Fibroblast of pulmonary artery (primary cell): ENCODE data around the gene LRRC8B.
"Not testable (repeated sequence)": the region's sequence is repeated elsewhere in the genome, so short reads cannot be mapped to it uniquely, and the experiment has no call there.

ENCODE experiments used
- DNase-seq: peaks from one replicate; pipeline ENCODE4 v3.0.0-alpha.2; 2010; ENCODE audit warnings: low read depth
- H3K4me3 ChIP-seq: replicated peaks from 2 replicates; pipeline ENCODE4 v1.5.1; 2011; ENCODE audit warnings: low read depth, mild to moderate bottlenecking, control low read depth, low read length, moderate library complexity
- CTCF ChIP-seq: IDR thresholded peaks from 2 replicates; pipeline ENCODE4 v1.5.1; 2011; ENCODE audit warnings: mild to moderate bottlenecking, control low read depth, low read length, inconsistent platforms; ENCODE audit errors: missing control alignments

LRRC8B gene

GRCh38 chr1:89512996-89513720 is 11.5 kb upstream of the LRRC8B start:
- no peak for DNase-seq
- H3K4me3 ChIP-seq = no peak overlapping the region
- TF ChIP-seq CTCF = no peak

DNA sequence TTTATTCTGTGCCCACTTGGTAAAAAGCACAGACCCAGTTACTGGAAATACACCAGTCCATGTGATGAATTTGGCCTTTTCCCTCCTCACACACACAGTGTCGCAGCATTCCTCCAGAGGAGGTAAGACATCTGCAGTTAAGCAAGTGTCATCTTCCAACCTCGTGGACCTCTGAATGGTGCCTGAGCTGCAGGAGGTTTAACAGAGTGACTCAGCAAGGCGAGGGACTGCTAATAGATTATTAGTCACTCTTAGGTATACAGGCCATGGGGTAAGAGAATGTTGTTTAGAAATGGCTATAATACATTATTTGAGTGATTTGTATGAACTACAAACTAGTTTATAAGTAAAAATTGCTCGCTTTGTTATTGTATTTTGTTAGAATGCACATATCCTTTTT is 8.6 kb upstream of the LRRC8B start:
- no peak for TF ChIP-seq CTCF
- DNase-seq = peak; percentile 51
- H3K4me3 ChIP-seq = no peak overlapping the region

GRCh38 chr1:89518221-89518631 is 6.4 kb upstream of the LRRC8B start:
- DNase-seq = peak; percentile 53
- TF ChIP-seq CTCF = no peak
- no peak overlapping the region for H3K4me3 ChIP-seq

DNA sequence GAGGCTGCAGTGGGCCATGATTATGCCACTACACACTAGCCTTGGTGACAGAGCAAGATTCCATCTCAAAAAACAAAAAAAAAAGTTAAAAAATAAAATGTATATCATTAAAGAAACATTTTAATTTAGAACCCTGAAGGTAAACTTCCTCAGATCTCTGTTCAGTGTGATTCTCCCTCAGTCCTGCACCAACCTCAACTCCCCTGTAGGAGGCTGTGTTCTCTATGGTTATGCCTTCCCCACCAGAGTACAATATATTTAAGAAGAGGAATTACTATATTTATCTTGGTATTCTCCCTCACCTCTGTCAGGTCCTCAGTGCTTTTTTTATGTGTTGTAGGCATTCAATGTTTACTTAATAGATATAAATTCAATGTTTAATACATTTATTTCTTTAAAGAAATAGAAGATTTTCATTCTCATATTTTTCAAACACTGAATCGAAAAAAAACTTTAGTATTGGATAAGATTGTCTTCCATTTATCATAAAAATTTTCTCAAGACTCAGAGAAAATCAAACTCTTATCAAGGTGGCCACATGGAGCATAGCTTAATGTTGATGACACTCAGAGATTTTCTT is 4.8 kb upstream of the LRRC8B start:
- peak; percentile 86 for TF ChIP-seq CTCF
- peak; percentile 69 for DNase-seq

GRCh38 chr1:89521977-89522376 is 2.7 kb upstream of the LRRC8B start:
- DNase-seq, H3K4me3 ChIP-seq: not testable (repeated sequence)

More for the DNA sequence above, 4.8 kb upstream of the LRRC8B start:
- H3K4me3 ChIP-seq = no peak overlapping the region

DNA sequence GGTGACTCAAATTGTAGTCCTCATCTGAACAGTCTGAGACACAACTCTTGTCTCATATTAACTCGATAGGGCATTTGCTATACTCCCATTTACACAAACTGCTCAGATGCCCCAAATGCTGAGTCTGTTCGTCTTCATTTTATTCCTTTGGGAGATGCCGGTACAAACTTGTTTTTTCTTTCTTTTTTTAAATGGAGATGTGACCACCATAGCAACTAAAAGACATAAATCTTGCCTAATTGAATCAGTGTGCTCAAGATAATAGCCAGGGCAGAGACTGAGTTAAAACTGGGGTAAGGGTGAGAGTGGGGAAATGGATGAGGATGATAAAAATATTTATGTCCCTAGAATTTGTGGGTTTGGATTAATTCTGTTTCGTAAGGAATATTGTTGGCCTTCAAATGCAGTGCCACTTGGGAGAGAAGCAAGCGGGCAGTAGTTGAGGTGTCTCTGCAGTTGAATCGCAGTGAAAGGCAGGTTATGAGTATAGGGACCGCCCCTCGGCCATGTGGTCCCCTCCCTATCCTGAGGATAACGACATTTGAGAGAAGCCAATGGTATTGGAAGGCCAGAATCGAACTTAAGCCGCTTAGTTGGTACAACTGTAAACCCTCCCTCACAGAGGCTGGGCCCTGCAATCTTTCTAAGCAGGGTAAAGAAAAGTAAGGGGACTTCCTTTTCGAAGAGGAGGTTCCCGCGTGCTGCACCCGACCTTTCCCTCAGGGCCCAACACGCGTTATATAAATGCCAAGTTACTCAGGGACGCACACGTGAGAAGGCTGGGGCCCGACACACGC is 859 bp upstream of the LRRC8B start:
- H3K4me3 ChIP-seq = peak overlapping the region; percentile 93
- no peak for TF ChIP-seq CTCF
- no peak for DNase-seq

- peak overlapping the region; percentile 93 for H3K4me3 ChIP-seq
- DNase-seq = no peak
- no peak for TF ChIP-seq CTCF
These were observed 683 bp downstream of the LRRC8B start for GRCh38 chr1:89525169-89525855.
